ENCODE data around the gene RPS21. TPM values are rescaled to one million over a fixed set of nuclear protein-coding genes. Genes with fewer than 3 reads are reported as not detected.

The RPS21 gene
- total and polyA plus RNA-seq, 2 of the 13 experiments (the other 11 are each of a cell fraction or from before 2014, with no cell fraction given): 2,647 to 11,063 TPM

DNA sequence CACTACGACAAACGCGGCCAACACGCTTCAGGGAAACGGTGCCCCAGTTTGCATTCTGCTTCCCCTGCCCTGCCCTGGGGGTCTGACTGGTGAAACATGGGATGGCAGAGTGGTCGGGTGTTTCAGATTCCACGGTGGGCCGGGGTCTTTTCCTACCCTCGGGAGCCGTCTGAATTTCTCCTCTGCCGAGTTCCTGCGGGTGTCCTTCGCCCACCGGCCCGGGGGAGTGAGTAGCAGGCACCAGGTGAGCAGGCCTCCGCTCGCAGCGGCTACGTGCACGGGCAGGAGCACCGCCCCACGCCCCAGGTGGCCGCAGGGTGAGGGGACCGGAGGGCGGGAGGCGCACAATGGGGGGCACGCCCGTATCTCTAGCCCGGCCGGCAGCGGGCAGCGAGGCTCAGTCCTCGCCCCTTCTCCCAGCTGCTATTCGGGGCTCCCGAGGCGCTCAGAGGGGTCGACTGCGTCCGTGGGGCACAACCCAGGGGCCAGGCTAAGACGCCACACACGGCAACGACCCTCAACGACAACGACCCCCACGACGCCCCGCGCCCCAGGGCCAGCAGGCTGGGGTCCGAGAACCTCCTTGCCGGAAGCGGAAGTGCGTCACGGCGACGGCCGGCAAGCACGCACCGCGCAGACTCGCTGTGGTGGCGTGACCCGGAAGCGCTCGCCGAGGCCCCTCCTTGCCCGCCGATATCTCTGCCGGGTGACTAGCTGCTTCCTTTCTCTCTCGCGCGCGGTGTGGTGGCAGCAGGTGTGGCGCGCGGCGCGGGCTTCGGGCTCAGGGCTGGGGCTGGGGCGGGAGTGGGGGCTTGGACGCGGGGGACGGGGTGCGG lies at the start of gene RPS21 (continued):
- peak; percentile 96 for TF ChIP-seq ZGPAT (CRISPR knock-in tag; IDR thresholded peaks at IDR 0.05)
- TF ChIP-seq MIER2 (CRISPR knock-in tag; IDR thresholded peaks at IDR 0.05): no peak
- TF ChIP-seq U2AF2 (IDR thresholded peaks at IDR 0.05; ENCODE audit: low read depth, low read length): no peak
- TF ChIP-seq IRX3 (CRISPR knock-in tag; IDR thresholded peaks at IDR 0.05; ENCODE audit: borderline replicate concordance, low read depth): peak; percentile 61; the same call in 1 of the 2 replicates
- peak; percentile 69; the same call in 1 of the 2 replicates for TF ChIP-seq PATZ1 (CRISPR knock-in tag; IDR thresholded peaks at IDR 0.05)
- no peak for TF ChIP-seq MTF1 (CRISPR knock-in tag; IDR thresholded peaks at IDR 0.05)
- peak; percentile 70 for TF ChIP-seq GATAD2A (CRISPR knock-in tag; IDR thresholded peaks at IDR 0.05)
- no peak for TF ChIP-seq SOX6 (IDR thresholded peaks at IDR 0.05)
- peak; percentile 76 for TF ChIP-seq SOX6 (CRISPR knock-in tag; IDR thresholded peaks at IDR 0.05)
- TF ChIP-seq, protein P1, sequence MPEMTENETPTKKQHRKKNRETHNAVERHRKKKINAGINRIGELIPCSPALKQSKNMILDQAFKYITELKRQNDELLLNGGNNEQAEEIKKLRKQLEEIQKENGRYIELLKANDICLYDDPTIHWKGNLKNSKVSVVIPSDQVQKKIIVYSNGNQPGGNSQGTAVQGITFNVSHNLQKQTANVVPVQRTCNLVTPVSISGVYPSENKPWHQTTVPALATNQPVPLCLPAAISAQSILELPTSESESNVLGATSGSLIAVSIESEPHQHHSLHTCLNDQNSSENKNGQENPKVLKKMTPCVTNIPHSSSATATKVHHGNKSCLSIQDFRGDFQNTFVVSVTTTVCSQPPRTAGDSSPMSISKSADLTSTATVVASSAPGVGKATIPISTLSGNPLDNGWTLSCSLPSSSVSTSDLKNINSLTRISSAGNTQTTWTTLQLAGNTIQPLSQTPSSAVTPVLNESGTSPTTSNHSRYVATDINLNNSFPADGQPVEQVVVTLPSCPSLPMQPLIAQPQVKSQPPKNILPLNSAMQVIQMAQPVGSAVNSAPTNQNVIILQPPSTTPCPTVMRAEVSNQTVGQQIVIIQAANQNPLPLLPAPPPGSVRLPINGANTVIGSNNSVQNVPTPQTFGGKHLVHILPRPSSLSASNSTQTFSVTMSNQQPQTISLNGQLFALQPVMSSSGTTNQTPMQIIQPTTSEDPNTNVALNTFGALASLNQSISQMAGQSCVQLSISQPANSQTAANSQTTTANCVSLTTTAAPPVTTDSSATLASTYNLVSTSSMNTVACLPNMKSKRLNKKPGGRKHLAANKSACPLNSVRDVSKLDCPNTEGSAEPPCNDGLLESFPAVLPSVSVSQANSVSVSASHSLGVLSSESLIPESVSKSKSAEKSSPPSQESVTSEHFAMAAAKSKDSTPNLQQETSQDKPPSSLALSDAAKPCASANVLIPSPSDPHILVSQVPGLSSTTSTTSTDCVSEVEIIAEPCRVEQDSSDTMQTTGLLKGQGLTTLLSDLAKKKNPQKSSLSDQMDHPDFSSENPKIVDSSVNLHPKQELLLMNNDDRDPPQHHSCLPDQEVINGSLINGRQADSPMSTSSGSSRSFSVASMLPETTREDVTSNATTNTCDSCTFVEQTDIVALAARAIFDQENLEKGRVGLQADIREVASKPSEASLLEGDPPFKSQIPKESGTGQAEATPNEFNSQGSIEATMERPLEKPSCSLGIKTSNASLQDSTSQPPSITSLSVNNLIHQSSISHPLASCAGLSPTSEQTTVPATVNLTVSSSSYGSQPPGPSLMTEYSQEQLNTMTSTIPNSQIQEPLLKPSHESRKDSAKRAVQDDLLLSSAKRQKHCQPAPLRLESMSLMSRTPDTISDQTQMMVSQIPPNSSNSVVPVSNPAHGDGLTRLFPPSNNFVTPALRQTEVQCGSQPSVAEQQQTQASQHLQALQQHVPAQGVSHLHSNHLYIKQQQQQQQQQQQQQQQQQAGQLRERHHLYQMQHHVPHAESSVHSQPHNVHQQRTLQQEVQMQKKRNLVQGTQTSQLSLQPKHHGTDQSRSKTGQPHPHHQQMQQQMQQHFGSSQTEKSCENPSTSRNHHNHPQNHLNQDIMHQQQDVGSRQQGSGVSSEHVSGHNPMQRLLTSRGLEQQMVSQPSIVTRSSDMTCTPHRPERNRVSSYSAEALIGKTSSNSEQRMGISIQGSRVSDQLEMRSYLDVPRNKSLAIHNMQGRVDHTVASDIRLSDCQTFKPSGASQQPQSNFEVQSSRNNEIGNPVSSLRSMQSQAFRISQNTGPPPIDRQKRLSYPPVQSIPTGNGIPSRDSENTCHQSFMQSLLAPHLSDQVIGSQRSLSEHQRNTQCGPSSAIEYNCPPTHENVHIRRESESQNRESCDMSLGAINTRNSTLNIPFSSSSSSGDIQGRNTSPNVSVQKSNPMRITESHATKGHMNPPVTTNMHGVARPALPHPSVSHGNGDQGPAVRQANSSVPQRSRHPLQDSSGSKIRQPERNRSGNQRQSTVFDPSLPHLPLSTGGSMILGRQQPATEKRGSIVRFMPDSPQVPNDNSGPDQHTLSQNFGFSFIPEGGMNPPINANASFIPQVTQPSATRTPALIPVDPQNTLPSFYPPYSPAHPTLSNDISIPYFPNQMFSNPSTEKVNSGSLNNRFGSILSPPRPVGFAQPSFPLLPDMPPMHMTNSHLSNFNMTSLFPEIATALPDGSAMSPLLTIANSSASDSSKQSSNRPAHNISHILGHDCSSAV (CRISPR knock-in tag; IDR thresholded peaks at IDR 0.05; ENCODE audit: borderline replicate concordance): no peak; the same call in 1 of the 2 replicates
- TF ChIP-seq ZNF282 (IDR thresholded peaks at IDR 0.05; ENCODE audit: partially characterized antibody): no peak
- no peak for TF ChIP-seq TCF7 (IDR thresholded peaks at IDR 0.05; ENCODE audit: low read depth)
- peak; percentile 98 for TF ChIP-seq ZC3H13 (CRISPR knock-in tag; IDR thresholded peaks at IDR 0.05)
- no peak for TF ChIP-seq MTA3 (CRISPR knock-in tag; IDR thresholded peaks at IDR 0.05)
- TF ChIP-seq KAT8 (CRISPR knock-in tag; IDR thresholded peaks at IDR 0.05): peak; percentile 98
- TF ChIP-seq, protein P2, sequence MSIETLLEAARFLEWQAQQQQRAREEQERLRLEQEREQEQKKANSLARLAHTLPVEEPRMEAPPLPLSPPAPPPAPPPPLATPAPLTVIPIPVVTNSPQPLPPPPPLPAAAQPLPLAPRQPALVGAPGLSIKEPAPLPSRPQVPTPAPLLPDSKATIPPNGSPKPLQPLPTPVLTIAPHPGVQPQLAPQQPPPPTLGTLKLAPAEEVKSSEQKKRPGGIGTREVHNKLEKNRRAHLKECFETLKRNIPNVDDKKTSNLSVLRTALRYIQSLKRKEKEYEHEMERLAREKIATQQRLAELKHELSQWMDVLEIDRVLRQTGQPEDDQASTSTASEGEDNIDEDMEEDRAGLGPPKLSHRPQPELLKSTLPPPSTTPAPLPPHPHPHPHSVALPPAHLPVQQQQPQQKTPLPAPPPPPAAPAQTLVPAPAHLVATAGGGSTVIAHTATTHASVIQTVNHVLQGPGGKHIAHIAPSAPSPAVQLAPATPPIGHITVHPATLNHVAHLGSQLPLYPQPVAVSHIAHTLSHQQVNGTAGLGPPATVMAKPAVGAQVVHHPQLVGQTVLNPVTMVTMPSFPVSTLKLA (IDR thresholded peaks at IDR 0.05): peak; percentile 59
- TF ChIP-seq GZF1 (CRISPR knock-in tag; IDR thresholded peaks at IDR 0.05): no peak; the same call in 1 of the 2 replicates

All from HepG2 (cell line).